ENCODE measurements around the gene RAB11FIP4. TPM values are rescaled to one million over a fixed set of nuclear protein-coding genes. Genes with fewer than 3 reads are reported as not detected.

The RAB11FIP4 gene
- total RNA-seq, 1 experiment from 2014 or later: under 0.01 TPM

GRCh38 chr17:31408586-31408985 is 17.1 kb downstream of the RAB11FIP4 start:
- DNase-seq (ENCODE audit: low read depth): no peak

GRCh38 chr17:31411707-31412285 is 20.3 kb downstream of the RAB11FIP4 start:
- no peak for DNase-seq (ENCODE audit: low read depth)

- DNase-seq (ENCODE audit: low read depth): no peak
These were observed 21.0 kb downstream of the RAB11FIP4 start for GRCh38 chr17:31412511-31412910.

- DNase-seq (ENCODE audit: low read depth): no peak
These were observed 21.8 kb downstream of the RAB11FIP4 start for GRCh38 chr17:31413081-31413799.

GRCh38 chr17:31413874-31414549 is 22.5 kb downstream of the RAB11FIP4 start:
- peak; percentile 74 for DNase-seq (ENCODE audit: low read depth)

GRCh38 chr17:31414550-31414918 is 23.1 kb downstream of the RAB11FIP4 start:
- DNase-seq (ENCODE audit: low read depth): no peak

GRCh38 chr17:31415004-31415454 is 23.6 kb downstream of the RAB11FIP4 start:
- DNase-seq (ENCODE audit: low read depth): no peak

GRCh38 chr17:31415640-31416502 is 24.4 kb downstream of the RAB11FIP4 start:
- no peak for DNase-seq (ENCODE audit: low read depth)

GRCh38 chr17:31416503-31416923 is 25.0 kb downstream of the RAB11FIP4 start:
- peak; percentile 31 for DNase-seq (ENCODE audit: low read depth)

- no peak for DNase-seq (ENCODE audit: low read depth)
These were observed 25.7 kb downstream of the RAB11FIP4 start for GRCh38 chr17:31417051-31417792.

- DNase-seq (ENCODE audit: low read depth): no peak
These were observed 27.4 kb downstream of the RAB11FIP4 start for GRCh38 chr17:31418773-31419350.

GRCh38 chr17:31422443-31422842 is 31.0 kb downstream of the RAB11FIP4 start:
- DNase-seq (ENCODE audit: low read depth): no peak

GRCh38 chr17:31424944-31425281 is 33.4 kb downstream of the RAB11FIP4 start:
- no peak for DNase-seq (ENCODE audit: low read depth)

- no peak for DNase-seq (ENCODE audit: low read depth)
These were observed 34.0 kb downstream of the RAB11FIP4 start for GRCh38 chr17:31425282-31426040.

GRCh38 chr17:31427684-31428083 is 36.2 kb downstream of the RAB11FIP4 start:
- no peak for DNase-seq (ENCODE audit: low read depth)

- no peak for DNase-seq (ENCODE audit: low read depth)
These were observed 36.6 kb downstream of the RAB11FIP4 start for GRCh38 chr17:31428111-31428510.

- DNase-seq (ENCODE audit: low read depth): no peak
These were observed 37.0 kb downstream of the RAB11FIP4 start for GRCh38 chr17:31428512-31428911.

GRCh38 chr17:31431098-31431851 is 39.8 kb downstream of the RAB11FIP4 start:
- DNase-seq (ENCODE audit: low read depth): no peak

- DNase-seq (ENCODE audit: low read depth): no peak
These were observed 40.6 kb downstream of the RAB11FIP4 start for GRCh38 chr17:31431852-31432658.
